22Rv1 (cell line): ENCODE data around the gene AMBRA1.

Experiments
- H3K27ac ChIP-seq: fragments of 450-650 bp; 2 replicates; pipeline ENCODE4 v1.5.1; 2017
- CTCF ChIP-seq: fragments of 450-650 bp; IDR thresholded peaks from 2 replicates; pipeline ENCODE4 v1.5.1; 2017; ENCODE audit warnings: mild to moderate bottlenecking
- ZFX ChIP-seq: fragments of 450-650 bp; IDR thresholded peaks from 2 replicates; pipeline ENCODE4 v1.6.1; 2017; ENCODE audit warnings: antibody characterized with exemption, borderline replicate concordance

The AMBRA1 gene

DNA sequence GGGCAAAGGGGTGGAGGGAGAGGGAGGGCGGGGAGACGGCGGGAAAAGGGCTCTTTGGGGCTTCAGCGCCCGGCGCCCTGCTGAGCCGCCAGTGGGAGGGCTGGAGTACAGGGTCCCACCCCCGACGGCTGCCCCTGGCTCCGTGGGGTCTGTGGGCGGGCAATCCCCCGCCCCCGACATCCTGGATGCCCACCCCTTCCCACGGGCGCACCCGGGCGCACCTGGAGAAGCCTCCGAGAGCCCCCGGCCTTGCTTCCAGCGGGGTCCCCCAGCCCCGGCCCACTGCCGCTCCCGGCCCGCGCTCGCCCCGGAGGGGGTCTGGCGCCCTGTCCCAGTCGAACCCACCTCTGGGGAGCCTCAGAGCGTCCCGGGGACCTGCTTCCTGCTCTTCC, 202.6 kb downstream of the AMBRA1 start:
- no peak overlapping the region for H3K27ac ChIP-seq
- TF ChIP-seq CTCF = no peak
- TF ChIP-seq ZFX = no peak

DNA sequence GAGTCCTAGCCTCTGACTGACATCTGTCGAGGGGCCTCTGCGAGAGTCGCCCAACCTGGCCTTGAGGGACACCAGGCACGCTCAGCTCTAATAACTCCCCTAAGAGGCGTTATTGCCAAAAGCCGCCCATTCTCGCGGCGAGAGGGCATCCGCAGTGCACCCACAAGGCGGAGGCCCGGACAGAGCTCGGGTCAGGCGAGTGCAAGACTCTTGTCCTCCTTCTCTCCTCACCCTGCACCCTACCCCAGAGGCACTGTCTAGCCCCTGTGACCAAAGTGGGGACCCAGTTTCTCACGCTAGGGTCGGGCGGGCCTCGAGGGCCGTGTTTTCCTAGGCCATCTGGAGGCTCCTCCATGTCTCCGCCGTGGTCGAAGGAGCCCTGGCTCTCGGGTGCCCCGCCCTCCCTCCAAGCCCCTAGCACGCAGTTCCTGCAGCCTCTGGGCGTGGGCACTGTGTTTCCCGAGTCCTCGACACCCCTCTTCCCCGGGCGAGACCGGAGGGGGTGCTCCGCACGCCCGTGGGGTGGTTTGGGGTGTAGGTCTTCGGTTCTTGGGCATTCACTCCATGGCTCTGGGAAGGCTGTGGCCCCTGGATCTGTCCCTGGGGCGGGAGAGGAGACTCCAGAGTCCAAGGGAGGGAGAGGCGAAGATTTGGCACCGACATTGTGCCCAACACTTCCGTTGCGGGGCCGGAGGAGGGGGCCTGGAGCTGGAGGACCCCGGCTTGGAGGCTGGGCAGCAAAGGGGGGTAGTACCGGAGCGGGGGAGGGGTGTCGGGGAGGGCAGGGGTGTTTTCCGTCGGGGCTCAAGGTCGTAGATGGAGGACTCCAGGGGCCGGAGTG, 203.3 kb downstream of the AMBRA1 start:
- TF ChIP-seq CTCF = no peak
- no peak for TF ChIP-seq ZFX
- no peak overlapping the region; the same call in 1 of the 2 replicates for H3K27ac ChIP-seq

DNA sequence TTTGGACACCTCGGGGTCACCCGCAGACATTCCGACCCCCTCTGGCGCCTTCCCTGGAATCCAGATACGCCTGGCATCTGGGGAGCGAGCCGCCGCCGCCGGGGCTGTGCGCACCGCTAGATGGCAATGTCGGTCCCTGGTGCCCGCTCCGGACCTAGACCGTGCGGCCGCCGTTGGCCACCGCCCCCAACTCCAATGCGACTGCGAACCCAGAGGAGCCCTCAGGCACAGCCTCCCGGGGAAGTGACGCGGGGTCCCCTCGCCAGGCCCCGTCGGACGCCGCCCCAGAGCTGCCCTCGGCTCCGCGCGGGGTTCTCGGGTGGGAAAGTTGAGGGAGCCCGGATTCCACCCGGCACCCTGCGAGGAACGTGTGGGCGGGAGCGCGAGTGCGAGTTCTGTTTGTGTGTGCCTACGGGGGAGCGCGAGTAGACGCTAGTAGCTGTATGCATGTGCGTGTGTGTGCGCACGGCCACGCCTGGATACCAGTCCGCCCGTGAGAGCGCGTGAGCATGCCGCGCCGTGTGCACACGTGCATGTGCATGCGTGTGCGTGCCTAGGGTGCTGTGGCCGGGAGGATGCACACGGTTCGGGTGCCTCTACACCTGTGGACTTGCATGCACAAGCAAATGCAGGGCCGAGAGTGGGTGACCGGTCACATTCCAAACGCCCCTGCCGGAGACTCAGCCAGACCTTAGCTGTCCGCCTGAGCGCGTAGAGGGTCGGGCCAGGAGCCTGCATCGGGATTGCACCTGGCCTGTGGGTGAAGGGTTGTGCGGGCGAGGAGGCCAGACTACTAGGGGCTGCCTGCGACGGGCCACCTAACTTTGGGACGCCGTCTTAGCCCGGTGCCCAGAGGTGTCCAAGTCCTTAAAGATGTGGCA, 204.1 kb downstream of the AMBRA1 start:
- TF ChIP-seq ZFX (no peak), CTCF (peak; percentile 97)
- H3K27ac ChIP-seq = peak overlapping the region; percentile 42; the same call in 1 of the 2 replicates

GRCh38 chr11:46388619-46389449, 205.0 kb downstream of the AMBRA1 start:
- TF ChIP-seq CTCF = no peak
- TF ChIP-seq ZFX = no peak
- no peak overlapping the region for H3K27ac ChIP-seq

DNA sequence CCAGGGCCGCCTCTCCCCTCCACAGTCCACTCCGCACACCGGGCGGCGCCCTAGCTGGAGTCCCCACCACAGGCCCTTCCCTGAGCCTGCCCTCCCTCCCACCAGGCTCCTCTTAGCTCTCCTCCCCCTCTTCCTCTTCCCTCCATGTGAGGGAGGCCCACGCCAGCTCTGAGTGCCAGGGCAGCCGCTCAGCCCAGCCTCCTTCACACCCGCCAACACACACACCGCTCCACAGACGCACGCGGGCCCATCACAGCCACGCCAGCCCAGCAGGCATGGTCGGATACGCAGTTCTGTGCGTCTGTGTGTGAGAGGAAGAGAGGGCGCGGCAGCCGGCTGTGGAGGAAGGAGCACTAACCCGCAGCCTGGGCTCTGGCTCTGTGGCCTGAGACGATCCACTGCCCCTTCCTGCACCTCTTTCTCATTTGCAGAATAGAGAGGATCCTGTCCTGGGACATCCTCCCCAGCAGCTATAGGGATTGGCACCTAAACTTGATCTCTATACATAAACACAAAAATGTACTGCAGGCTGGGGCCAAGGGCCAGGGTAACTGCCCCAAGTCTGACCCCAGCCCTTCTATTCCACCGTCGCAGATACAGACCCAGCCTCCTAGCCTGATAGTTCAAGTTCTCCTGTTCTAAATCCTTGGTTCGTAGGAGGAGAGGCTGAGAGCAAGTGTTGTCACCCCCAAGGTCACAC, 205.8 kb downstream of the AMBRA1 start:
- TF ChIP-seq ZFX (no peak), CTCF (no peak)
- H3K27ac ChIP-seq = no peak overlapping the region

- no peak for TF ChIP-seq CTCF
- no peak for TF ChIP-seq ZFX
- no peak overlapping the region for H3K27ac ChIP-seq
Measured at GRCh38 chr11:46387456-46387855, 206.4 kb downstream of the AMBRA1 start.
